Renal pelvis (tissue), 12 donors: Measurements from ENCODE around the gene PASD1. TPM values are rescaled to one million over a fixed set of nuclear protein-coding genes. Genes with fewer than 3 reads are reported as not detected.
"Not testable (repeated sequence)": the region's sequence is repeated elsewhere in the genome, so short reads cannot be mapped to it uniquely, and the experiment has no call there.

Experiments
- DNase-seq: peaks from one replicate; pipeline ENCODE4 v3.0.0-alpha.2; 2013
- long read RNA-seq, 16 experiments: transcript quantifications; one replicate each; lab custom pipeline, GENCODE V29; 2026
- polyA plus RNA-seq, 3 donors: library from polyadenylated mRNA; unstranded; fragments of 120-200 nt; gene quantifications; one replicate each; pipeline ENCODE4 v1.2.1, GENCODE V29; 2013; ENCODE audit not compliant: insufficient read length in 3 of 3

Gene PASD1
- polyA plus RNA-seq = not detected
- long read RNA-seq, donor 1 = 0 reads
- long read RNA-seq, donor 2 = 0 reads
- long read RNA-seq, donor 3 = 0 reads
- long read RNA-seq, donor 4 = 0 reads
- long read RNA-seq, donor 5 = 0 reads
- long read RNA-seq, donor 6 = 0 reads
- long read RNA-seq, donor 7 = 0 reads
- long read RNA-seq, donor 8 = 0 reads
- long read RNA-seq, donor 9 = 0 reads
- long read RNA-seq, donor 10 = 0 reads
- long read RNA-seq, donor 11 = 0 reads
- long read RNA-seq, donor 12 = 0 reads
- long read RNA-seq, donor 13 = 0 reads
- long read RNA-seq, donor 14 = 0 reads
- long read RNA-seq, donor 15 = 0 reads
- long read RNA-seq, donor 16 = 0 reads

- no peak for DNase-seq
These were observed at the start of gene PASD1 for GRCh38 chrX:151563449-151563848. Gene PASD1 (plus strand): TSS chrX:151563675. CDS start chrX:151601554, 37,879 bp downstream.

- DNase-seq = no peak
These were observed 48.2 kb upstream of the PASD1 start for GRCh38 chrX:151515237-151515636.

GRCh38 chrX:151516538-151517187 is 46.8 kb upstream of the PASD1 start:
- DNase-seq = no peak

- DNase-seq = no peak
These were observed 46.1 kb upstream of the PASD1 start for GRCh38 chrX:151517421-151517820.

GRCh38 chrX:151523351-151523750 is 40.1 kb upstream of the PASD1 start:
- DNase-seq = no peak

- DNase-seq = no peak
These were observed 26.9 kb upstream of the PASD1 start for GRCh38 chrX:151536571-151536970.

- no peak for DNase-seq
These were observed 25.9 kb upstream of the PASD1 start for GRCh38 chrX:151537572-151537971.

GRCh38 chrX:151538190-151539122 is 25.0 kb upstream of the PASD1 start:
- no peak for DNase-seq

GRCh38 chrX:151543706-151544105 is 19.8 kb upstream of the PASD1 start:
- no peak for DNase-seq

- not testable (repeated sequence) for DNase-seq
These were observed 17.2 kb upstream of the PASD1 start for GRCh38 chrX:151546226-151546625.

GRCh38 chrX:151551176-151551575 is 12.3 kb upstream of the PASD1 start:
- not testable (repeated sequence) for DNase-seq

- no peak for DNase-seq
These were observed 10.7 kb upstream of the PASD1 start for GRCh38 chrX:151552743-151553142.

GRCh38 chrX:151555301-151555700 is 8.2 kb upstream of the PASD1 start:
- DNase-seq = not testable (repeated sequence)

GRCh38 chrX:151562485-151562884 is 990 bp upstream of the PASD1 start:
- not testable (repeated sequence) for DNase-seq

- DNase-seq = not testable (repeated sequence)
These were observed 472 bp upstream of the PASD1 start for GRCh38 chrX:151563003-151563402.

- no peak for DNase-seq
These were observed 560 bp downstream of the PASD1 start for GRCh38 chrX:151564035-151564434.

GRCh38 chrX:151566872-151567271 is 3.4 kb downstream of the PASD1 start:
- not testable (repeated sequence) for DNase-seq

GRCh38 chrX:151570561-151570960 is 7.1 kb downstream of the PASD1 start:
- no peak for DNase-seq

- not testable (repeated sequence) for DNase-seq
These were observed 29.9 kb downstream of the PASD1 start for GRCh38 chrX:151593384-151593783.

- DNase-seq = no peak
These were observed 32.8 kb downstream of the PASD1 start for GRCh38 chrX:151596282-151596681.

- DNase-seq = no peak
These were observed 41.5 kb downstream of the PASD1 start for GRCh38 chrX:151604931-151605330.

- no peak for DNase-seq
These were observed 45.7 kb downstream of the PASD1 start for GRCh38 chrX:151609222-151609621.
